Esophagus squamous epithelium (tissue), 4 donors: ENCODE data around the gene STX1B.
"Not testable (repeated sequence)": the region's sequence is repeated elsewhere in the genome, so short reads cannot be mapped to it uniquely, and the experiment has no call there.

ENCODE experiments used
- CTCF ChIP-seq, 6 experiments: fragments of 450-650 bp in 4 of 6; fragments of 200-600 bp in 2 of 6; sonication (generic) in 2 of 6; IDR thresholded peaks; one replicate each; pipeline ENCODE4 v1.5.1; 2016 to 2019; ENCODE audit warnings: antibody characterized with exemption in 6 of 6, mild to moderate bottlenecking in 4 of 6, moderate library complexity in 4 of 6
- POLR2A ChIP-seq, 4 donors: fragments of 450-650 bp; IDR thresholded peaks; one replicate each; pipeline ENCODE4 v1.6.1; 2017; ENCODE audit warnings: antibody characterized with exemption in 4 of 4, mild to moderate bottlenecking in 4 of 4, moderate library complexity in 3 of 4

- TF ChIP-seq CTCF, POLR2A (IDR thresholded peaks at IDR 0.05): not testable (repeated sequence)
Observed at GRCh38 chr16:31017756-31018155, 7.3 kb upstream of the STX1B start.
